ENCODE results near the gene PHF12.

PHF12 gene

GRCh38 chr17:28901866-28902818 lies 49.2 kb downstream of the PHF12 start:
- peak overlapping the region; percentile 79 for H3K27ac ChIP-seq (ENCODE audit: low read depth, low read length)
- peak overlapping the region; percentile 68 for H3K4me3 ChIP-seq (ENCODE audit: insufficient read depth, low read length, poor library complexity, severe bottlenecking)
- no peaks in the 10 kb centered on the region for H4K20me1 ChIP-seq (ENCODE audit: low read depth, low read length)
- H3F3A ChIP-seq (ENCODE audit: insufficient read depth), result peaks cover 39% of the 10 kb centered on the region
- no peaks in the 10 kb centered on the region for H3K9me2 ChIP-seq (replicated peaks; ENCODE audit: insufficient read depth, low read length)
- H3K4me2 ChIP-seq (ENCODE audit: low read depth, low read length, poor library complexity, severe bottlenecking), result peak overlapping the region; percentile 70
- peak overlapping the region; percentile 53 for H2AFZ ChIP-seq (ENCODE audit: low read depth, low read length, severe bottlenecking)
- H3K27me3 ChIP-seq (ENCODE audit: low read length), result no peaks in the 10 kb centered on the region
- TF ChIP-seq EZH2phosphoT487 (conservative IDR thresholded peaks at IDR 0.05; ENCODE audit: low read length), result no peak
- no peak for TF ChIP-seq CTCF (IDR thresholded peaks at IDR 0.05; ENCODE audit: insufficient read depth, low read length, poor library complexity, severe bottlenecking)
- H3K36me3 ChIP-seq (ENCODE audit: low read length), result no peaks in the 10 kb centered on the region
- peak overlapping the region; percentile 85 for H3K9ac ChIP-seq (ENCODE audit: low read length)
- H3K9me3 ChIP-seq (ENCODE audit: insufficient read depth, low read length), result no peaks in the 10 kb centered on the region
- H3K79me2 ChIP-seq (ENCODE audit: insufficient read depth, low read length), result peaks cover 21% of the 10 kb centered on the region

GRCh38 chr17:28900986-28901726 lies 50.2 kb downstream of the PHF12 start:
- Histone ChIP-seq H3K9me3 (ENCODE audit: insufficient read depth, low read length) (no peaks in the 10 kb centered on the region), H3K79me2 (ENCODE audit: insufficient read depth, low read length) (peaks cover 31% of the 10 kb centered on the region), H3K27me3 (ENCODE audit: low read length) (no peaks in the 10 kb centered on the region), H4K20me1 (ENCODE audit: low read depth, low read length) (no peaks in the 10 kb centered on the region), H3K9ac (ENCODE audit: low read length) (peak overlapping the region; percentile 85), H3K4me3 (ENCODE audit: insufficient read depth, low read length, poor library complexity, severe bottlenecking) (peak overlapping the region; percentile 68), H3K4me2 (ENCODE audit: low read depth, low read length, poor library complexity, severe bottlenecking) (peak overlapping the region; percentile 70), H2AFZ (ENCODE audit: low read depth, low read length, severe bottlenecking) (no peak overlapping the region), H3K36me3 (ENCODE audit: low read length) (no peaks in the 10 kb centered on the region), H3K9me2 (replicated peaks; ENCODE audit: insufficient read depth, low read length) (no peaks in the 10 kb centered on the region), H3K27ac (ENCODE audit: low read depth, low read length) (peak overlapping the region; percentile 79), H3F3A (ENCODE audit: insufficient read depth) (peaks cover 39% of the 10 kb centered on the region)
- TF ChIP-seq EZH2phosphoT487 (conservative IDR thresholded peaks at IDR 0.05; ENCODE audit: low read length) (no peak), CTCF (IDR thresholded peaks at IDR 0.05; ENCODE audit: insufficient read depth, low read length, poor library complexity, severe bottlenecking) (no peak)

GRCh38 chr17:28899212-28899815 lies 52.0 kb downstream of the PHF12 start:
- H3F3A ChIP-seq (ENCODE audit: insufficient read depth), result peaks cover 24% of the 10 kb centered on the region
- TF ChIP-seq CTCF (IDR thresholded peaks at IDR 0.05; ENCODE audit: insufficient read depth, low read length, poor library complexity, severe bottlenecking) (no peak), EZH2phosphoT487 (conservative IDR thresholded peaks at IDR 0.05; ENCODE audit: low read length) (no peak)
- no peak overlapping the region for H2AFZ ChIP-seq (ENCODE audit: low read depth, low read length, severe bottlenecking)
- H3K27ac ChIP-seq (ENCODE audit: low read depth, low read length), result 0 out of 2 replicates have a peak overlapping the region, but pooled peaks have one; percentile 8
- no peak overlapping the region for H3K9ac ChIP-seq (ENCODE audit: low read length)
- no peaks in the 10 kb centered on the region for H3K9me2 ChIP-seq (replicated peaks; ENCODE audit: insufficient read depth, low read length)
- H3K36me3 ChIP-seq (ENCODE audit: low read length), result no peaks in the 10 kb centered on the region
- H4K20me1 ChIP-seq (ENCODE audit: low read depth, low read length), result no peaks in the 10 kb centered on the region
- H3K79me2 ChIP-seq (ENCODE audit: insufficient read depth, low read length), result peaks cover 42% of the 10 kb centered on the region
- H3K4me3 ChIP-seq (ENCODE audit: insufficient read depth, low read length, poor library complexity, severe bottlenecking), result no peak overlapping the region
- no peak overlapping the region for H3K4me2 ChIP-seq (ENCODE audit: low read depth, low read length, poor library complexity, severe bottlenecking)
- no peaks in the 10 kb centered on the region for H3K9me3 ChIP-seq (ENCODE audit: insufficient read depth, low read length)
- no peaks in the 10 kb centered on the region for H3K27me3 ChIP-seq (ENCODE audit: low read length)
